Measurements from ENCODE around the gene SLC6A13.

- no peak for TF ChIP-seq POLR2AphosphoS5 (IDR thresholded peaks at IDR 0.05; ENCODE audit: low read depth, low read length)
- TF ChIP-seq POLR2A (IDR thresholded peaks at IDR 0.05; ENCODE audit: low read depth, low read length): no peak
These were observed 6.4 kb downstream of the SLC6A13 start for GRCh38 chr12:256225-256624.

Data from GM12892 (cell line).